GM12874 (cell line): ENCODE data around the gene TBCK.

ENCODE experiments used
- CTCF ChIP-seq: IDR thresholded peaks from 2 replicates; pipeline ENCODE4 v1.5.1; 2011; ENCODE audit warnings: low read depth, mild to moderate bottlenecking, control low read depth, low read length, moderate library complexity; ENCODE audit not compliant: insufficient read depth

Gene TBCK

GRCh38 chr4:106208481-106209460, 107.2 kb downstream of the TBCK start:
- no peak for TF ChIP-seq CTCF

DNA sequence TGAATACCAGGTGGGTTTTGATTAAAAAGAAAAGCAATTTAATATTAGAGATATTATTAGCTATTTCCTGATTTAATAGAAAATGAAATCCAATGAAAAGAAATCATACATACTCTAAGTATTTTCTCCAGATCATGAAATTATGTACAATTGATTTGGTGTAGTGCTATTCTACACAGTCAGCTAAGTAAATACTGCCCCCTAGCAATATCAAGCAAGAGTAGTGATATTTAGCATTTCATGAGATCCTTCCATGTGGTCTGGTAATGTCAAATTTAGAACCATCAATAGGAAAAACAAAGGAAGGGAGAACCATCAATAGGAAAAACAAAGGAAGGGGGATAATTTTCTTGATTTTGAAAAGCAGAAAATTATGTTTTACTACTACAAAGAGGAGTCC, 114.6 kb downstream of the TBCK start:
- TF ChIP-seq CTCF: 0 out of 2 replicates have a peak, but pooled peaks have one; percentile 18

DNA sequence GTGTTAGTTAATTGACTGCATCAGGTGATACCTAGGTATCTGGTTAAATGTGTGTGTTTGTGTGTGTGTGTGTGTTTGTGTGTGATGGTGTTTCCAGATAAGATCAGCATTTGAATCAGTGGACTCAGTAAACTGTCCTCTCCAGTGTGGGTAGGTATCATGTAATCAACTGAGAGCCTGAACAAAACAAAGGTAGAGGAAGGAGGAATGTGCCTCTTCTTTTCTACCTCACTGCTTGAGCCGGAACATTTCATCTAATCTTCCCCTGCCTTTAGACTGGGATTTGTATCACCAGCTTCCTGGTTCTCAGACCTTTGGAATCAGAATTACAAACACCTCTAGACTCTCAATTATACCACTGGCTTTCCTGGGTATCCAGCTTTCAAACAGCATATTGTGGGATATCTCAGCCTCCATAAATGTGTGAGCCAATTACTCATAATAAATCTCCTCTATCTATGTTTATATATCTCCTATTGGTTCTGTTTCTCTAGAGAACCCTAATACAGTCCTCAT, 120.5 kb downstream of the TBCK start:
- TF ChIP-seq CTCF: no peak

GRCh38 chr4:106194801-106195200, 121.2 kb downstream of the TBCK start:
- no peak for TF ChIP-seq CTCF

- TF ChIP-seq CTCF: no peak
These were observed 123.9 kb downstream of the TBCK start for GRCh38 chr4:106192131-106192530.

GRCh38 chr4:106186201-106186600, 129.8 kb downstream of the TBCK start:
- TF ChIP-seq CTCF: no peak

DNA sequence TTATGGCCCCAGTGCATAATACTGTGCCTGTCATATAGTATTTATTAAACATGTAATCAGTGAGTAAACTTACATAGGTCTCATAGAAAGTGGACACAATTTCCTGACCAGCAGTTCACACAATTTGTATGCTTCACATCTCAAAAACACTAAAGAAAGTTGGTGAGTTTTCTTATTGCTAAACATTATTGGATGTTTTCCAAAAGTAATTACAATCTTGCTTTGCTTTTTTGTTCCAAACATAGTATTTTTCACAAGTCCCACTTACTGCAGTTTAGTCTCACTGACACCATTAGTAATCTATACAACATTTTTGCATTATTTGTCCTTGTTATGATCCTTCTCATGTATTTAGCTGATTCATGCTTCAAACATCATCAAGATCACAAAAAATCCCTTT, 132.5 kb downstream of the TBCK start:
- TF ChIP-seq CTCF: no peak
